ENCODE results near the gene LINGO1. TPM values are rescaled to one million over a fixed set of nuclear protein-coding genes. Genes with fewer than 3 reads are reported as not detected.

LINGO1 gene
- total RNA-seq, 2 donors from 2014 or later, result 7.9 to 19.7 TPM

DNA sequence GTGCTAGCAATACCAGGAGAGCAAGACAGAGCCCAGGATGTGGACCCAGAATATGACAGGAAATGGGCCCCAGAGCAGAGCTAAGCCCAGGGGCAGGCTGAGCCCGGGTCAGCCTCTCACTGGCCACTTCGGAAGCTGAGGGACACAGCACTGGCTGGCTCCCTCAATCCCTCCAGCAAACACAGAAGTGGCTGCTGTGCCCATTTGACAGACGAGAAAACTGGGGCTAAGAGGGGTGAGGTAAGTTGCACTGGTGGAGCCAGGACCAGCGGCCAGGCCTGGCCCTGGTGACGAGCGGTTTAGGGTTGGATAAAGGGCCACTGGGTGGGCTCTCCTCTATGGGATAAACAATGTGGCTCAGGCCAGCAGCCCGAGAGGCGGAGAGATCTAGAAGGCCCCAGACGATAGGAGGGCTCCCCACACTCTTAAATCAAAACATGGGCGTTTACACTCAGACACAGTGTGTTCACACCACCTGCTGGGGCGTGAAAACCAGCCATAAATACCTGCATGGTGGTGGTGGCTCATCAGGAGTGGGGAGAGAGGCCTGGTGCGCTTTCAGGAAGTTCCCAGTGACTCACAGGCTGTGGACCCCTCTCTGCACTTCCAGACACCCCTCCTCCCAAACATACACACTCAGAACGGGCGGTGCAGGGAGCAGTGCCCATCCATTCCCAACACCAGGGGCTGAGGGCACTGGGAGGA lies 12.0 kb upstream of the LINGO1 start:
- no peaks in the 10 kb centered on the region for H3K9me3 Mint-ChIP-seq
- no peaks in the 10 kb centered on the region for H3K9me3 ChIP-seq (ENCODE audit: control insufficient read depth, low read length)
- no peak overlapping the region for H3K27ac ChIP-seq (ENCODE audit: low read depth, low read length)
- no peaks in the 10 kb centered on the region for H3K36me3 ChIP-seq (ENCODE audit: control insufficient read depth, insufficient read depth, low read length)
- H3K36me3 Mint-ChIP-seq (ENCODE audit: low read depth), result no peaks in the 10 kb centered on the region
- H3K27me3 Mint-ChIP-seq (ENCODE audit: insufficient read depth), result no peaks in the 10 kb centered on the region
- no peak overlapping the region for H3K4me3 Mint-ChIP-seq
- H3K27me3 ChIP-seq (ENCODE audit: control insufficient read depth, insufficient read depth, low read length, poor library complexity, severe bottlenecking), result no peaks in the 10 kb centered on the region
- H3K4me1 Mint-ChIP-seq, result peaks cover 12% of the 10 kb centered on the region
- H3K27ac Mint-ChIP-seq, result peak overlapping the region; percentile 26
- no peak overlapping the region for H3K9ac ChIP-seq (ENCODE audit: extremely low read depth, low read length, poor library complexity, severe bottlenecking)
- TF ChIP-seq, protein P1, sequence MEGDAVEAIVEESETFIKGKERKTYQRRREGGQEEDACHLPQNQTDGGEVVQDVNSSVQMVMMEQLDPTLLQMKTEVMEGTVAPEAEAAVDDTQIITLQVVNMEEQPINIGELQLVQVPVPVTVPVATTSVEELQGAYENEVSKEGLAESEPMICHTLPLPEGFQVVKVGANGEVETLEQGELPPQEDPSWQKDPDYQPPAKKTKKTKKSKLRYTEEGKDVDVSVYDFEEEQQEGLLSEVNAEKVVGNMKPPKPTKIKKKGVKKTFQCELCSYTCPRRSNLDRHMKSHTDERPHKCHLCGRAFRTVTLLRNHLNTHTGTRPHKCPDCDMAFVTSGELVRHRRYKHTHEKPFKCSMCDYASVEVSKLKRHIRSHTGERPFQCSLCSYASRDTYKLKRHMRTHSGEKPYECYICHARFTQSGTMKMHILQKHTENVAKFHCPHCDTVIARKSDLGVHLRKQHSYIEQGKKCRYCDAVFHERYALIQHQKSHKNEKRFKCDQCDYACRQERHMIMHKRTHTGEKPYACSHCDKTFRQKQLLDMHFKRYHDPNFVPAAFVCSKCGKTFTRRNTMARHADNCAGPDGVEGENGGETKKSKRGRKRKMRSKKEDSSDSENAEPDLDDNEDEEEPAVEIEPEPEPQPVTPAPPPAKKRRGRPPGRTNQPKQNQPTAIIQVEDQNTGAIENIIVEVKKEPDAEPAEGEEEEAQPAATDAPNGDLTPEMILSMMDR (conservative IDR thresholded peaks at IDR 0.05), result no peak
- H3K4me3 ChIP-seq (ENCODE audit: low read length), result no peak overlapping the region
- DNase-seq, result peak; percentile 81
- H3K4me1 ChIP-seq (ENCODE audit: control insufficient read depth, insufficient read depth, low read length), result no peaks in the 10 kb centered on the region
- 81% methylated on average over 5 to 13 of the region's 14 CpGs for WGBS, 2 experiments (ENCODE audit: insufficient coverage in 1 of 2, insufficient read length in 1 of 2)

DNA sequence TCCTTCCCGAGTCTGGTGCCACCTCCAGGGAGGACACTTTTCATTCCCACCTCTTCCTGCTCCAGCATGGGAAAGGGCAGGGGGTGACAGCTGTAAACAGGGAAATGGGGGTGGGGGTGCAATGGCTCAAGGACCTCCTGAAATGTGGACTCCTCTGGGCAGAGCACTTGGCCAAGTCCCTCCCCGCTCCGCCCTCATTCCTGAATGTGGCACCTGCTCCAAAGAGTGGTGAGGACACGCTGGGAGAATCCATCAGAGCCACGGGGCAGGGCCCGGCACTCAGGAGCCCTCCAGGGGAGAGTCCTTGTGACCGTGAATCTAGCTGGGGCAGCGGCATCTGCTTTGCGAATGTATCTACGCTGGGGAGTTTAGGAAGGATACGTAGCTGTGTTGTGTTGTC lies 11.1 kb upstream of the LINGO1 start:
- WGBS, 2 experiments (ENCODE audit: insufficient coverage in 1 of 2, insufficient read length in 1 of 2), result 88 to 91% methylated on average over 4 to 11 of the region's 11 CpGs
- Histone ChIP-seq H3K9me3 (ENCODE audit: control insufficient read depth, low read length) (no peaks in the 10 kb centered on the region), H3K4me1 (ENCODE audit: control insufficient read depth, insufficient read depth, low read length) (no peaks in the 10 kb centered on the region), H3K9ac (ENCODE audit: extremely low read depth, low read length, poor library complexity, severe bottlenecking) (no peak overlapping the region), H3K27me3 (ENCODE audit: control insufficient read depth, insufficient read depth, low read length, poor library complexity, severe bottlenecking) (no peaks in the 10 kb centered on the region), H3K4me3 (ENCODE audit: low read length) (no peak overlapping the region), H3K27ac (ENCODE audit: low read depth, low read length) (no peak overlapping the region), H3K36me3 (ENCODE audit: control insufficient read depth, insufficient read depth, low read length) (no peaks in the 10 kb centered on the region)
- peak; percentile 56 for DNase-seq
- Mint-ChIP-seq H3K9me3 (no peaks in the 10 kb centered on the region), H3K27ac (no peak overlapping the region), H3K4me3 (no peak overlapping the region), H3K27me3 (ENCODE audit: insufficient read depth) (no peaks in the 10 kb centered on the region), H3K36me3 (ENCODE audit: low read depth) (no peaks in the 10 kb centered on the region), H3K4me1 (peaks cover 12% of the 10 kb centered on the region)
- TF ChIP-seq, protein P1 (conservative IDR thresholded peaks at IDR 0.05), result no peak

DNA sequence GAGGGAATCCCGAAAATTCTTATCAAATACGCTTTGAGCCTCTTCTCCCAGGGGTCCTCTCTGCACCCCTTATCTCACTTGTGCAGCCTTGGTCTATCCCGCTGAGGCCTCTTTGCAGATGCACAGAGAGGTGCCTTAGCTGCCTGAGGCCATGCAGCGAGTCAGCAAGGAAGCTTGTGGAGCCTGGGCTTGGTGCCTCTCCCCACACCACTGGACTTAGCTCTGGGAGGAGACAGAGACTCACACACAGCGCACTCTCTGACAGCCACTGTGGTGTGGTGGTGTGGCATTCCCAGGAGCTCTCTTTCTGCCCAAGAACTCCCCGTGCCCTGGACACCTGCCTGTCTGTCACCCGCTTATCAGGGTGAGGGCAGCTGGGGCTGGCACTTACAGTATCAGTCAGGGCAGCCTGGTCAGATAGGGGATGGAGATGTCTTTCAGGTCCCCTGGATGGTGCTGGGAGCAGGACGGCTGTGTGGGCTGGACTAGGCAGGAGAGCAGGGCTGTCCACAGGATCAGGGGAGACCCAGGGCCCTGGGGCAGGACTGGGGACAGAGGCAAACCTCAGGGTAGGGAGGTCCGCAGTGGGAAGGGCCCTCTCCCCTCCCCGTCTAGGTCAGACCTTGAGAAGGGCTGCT lies 10.2 kb upstream of the LINGO1 start:
- H3K36me3 ChIP-seq (ENCODE audit: control insufficient read depth, insufficient read depth, low read length), result no peaks in the 10 kb centered on the region
- H3K27ac ChIP-seq (ENCODE audit: low read depth, low read length), result no peak overlapping the region
- Mint-ChIP-seq H3K27ac (no peak overlapping the region), H3K36me3 (ENCODE audit: low read depth) (no peaks in the 10 kb centered on the region), H3K27me3 (ENCODE audit: insufficient read depth) (no peaks in the 10 kb centered on the region), H3K4me3 (no peak overlapping the region), H3K9me3 (no peaks in the 10 kb centered on the region), H3K4me1 (peaks cover 15% of the 10 kb centered on the region)
- no peaks in the 10 kb centered on the region for H3K9me3 ChIP-seq (ENCODE audit: control insufficient read depth, low read length)
- no peak overlapping the region for H3K9ac ChIP-seq (ENCODE audit: extremely low read depth, low read length, poor library complexity, severe bottlenecking)
- peak; percentile 57 for DNase-seq
- H3K4me1 ChIP-seq (ENCODE audit: control insufficient read depth, insufficient read depth, low read length), result no peaks in the 10 kb centered on the region
- H3K27me3 ChIP-seq (ENCODE audit: control insufficient read depth, insufficient read depth, low read length, poor library complexity, severe bottlenecking), result no peaks in the 10 kb centered on the region
- WGBS, 2 experiments (ENCODE audit: insufficient coverage in 1 of 2, insufficient read length in 1 of 2), result 73 to 80% methylated on average over 3 to 10 of the region's 10 CpGs
- no peak overlapping the region for H3K4me3 ChIP-seq (ENCODE audit: low read length)
- TF ChIP-seq, protein P1 (conservative IDR thresholded peaks at IDR 0.05), result no peak

Data from endodermal cell (in vitro differentiated cells).